ENCODE measurements around the gene ELL2.

The ELL2 gene

GRCh38 chr5:95904827-95905226 lies 56.8 kb downstream of the ELL2 start:
- no peak for DNase-seq

- DNase-seq = no peak
Measured at GRCh38 chr5:95903838-95904237, 57.8 kb downstream of the ELL2 start.

GRCh38 chr5:95901676-95902627 lies 59.7 kb downstream of the ELL2 start:
- DNase-seq = no peak

GRCh38 chr5:95900383-95900958 lies 61.2 kb downstream of the ELL2 start:
- DNase-seq = no peak

GRCh38 chr5:95899829-95900228 lies 61.8 kb downstream of the ELL2 start:
- no peak for DNase-seq

GRCh38 chr5:95899006-95899405 lies 62.6 kb downstream of the ELL2 start:
- DNase-seq = no peak

GRCh38 chr5:95895771-95896170 lies 65.9 kb downstream of the ELL2 start:
- DNase-seq = no peak

GRCh38 chr5:95895251-95895650 lies 66.4 kb downstream of the ELL2 start:
- DNase-seq = no peak

GRCh38 chr5:95892784-95893354 lies 68.8 kb downstream of the ELL2 start:
- peak; percentile 16 for DNase-seq

- no peak for DNase-seq
Measured at GRCh38 chr5:95891499-95891898, 70.2 kb downstream of the ELL2 start.

GRCh38 chr5:95889076-95889475 lies 72.6 kb downstream of the ELL2 start:
- DNase-seq = no peak

- no peak for DNase-seq
Measured at GRCh38 chr5:95887977-95888376, 73.7 kb downstream of the ELL2 start.

- no peak for DNase-seq
Measured at GRCh38 chr5:95886340-95887044, 75.2 kb downstream of the ELL2 start.

- no peak for DNase-seq
Measured at GRCh38 chr5:95884511-95884910, 77.1 kb downstream of the ELL2 start.

- DNase-seq = no peak
Measured at GRCh38 chr5:95884017-95884325, 77.7 kb downstream of the ELL2 start.

GRCh38 chr5:95883185-95884016 lies 78.2 kb downstream of the ELL2 start:
- DNase-seq = no peak

GRCh38 chr5:95881833-95882232 lies 79.8 kb downstream of the ELL2 start:
- no peak for DNase-seq

- DNase-seq = no peak
Measured at GRCh38 chr5:95880081-95880926, 81.3 kb downstream of the ELL2 start.

GRCh38 chr5:95879661-95880060 lies 82.0 kb downstream of the ELL2 start:
- DNase-seq = no peak

- DNase-seq = no peak
Measured at GRCh38 chr5:95878417-95879323, 83.0 kb downstream of the ELL2 start.

- no peak for DNase-seq
Measured at GRCh38 chr5:95876782-95877181, 84.9 kb downstream of the ELL2 start.

All from CD4-positive, alpha-beta T cell treated with Interleukin-21 for 1 hour (primary cell).